ENCODE measurements around the gene GINS1. TPM values are rescaled to one million over a fixed set of nuclear protein-coding genes. Genes with fewer than 3 reads are reported as not detected.

Gene GINS1
- total RNA-seq, 1 experiment from 2014 or later, result 36.0 TPM

DNA sequence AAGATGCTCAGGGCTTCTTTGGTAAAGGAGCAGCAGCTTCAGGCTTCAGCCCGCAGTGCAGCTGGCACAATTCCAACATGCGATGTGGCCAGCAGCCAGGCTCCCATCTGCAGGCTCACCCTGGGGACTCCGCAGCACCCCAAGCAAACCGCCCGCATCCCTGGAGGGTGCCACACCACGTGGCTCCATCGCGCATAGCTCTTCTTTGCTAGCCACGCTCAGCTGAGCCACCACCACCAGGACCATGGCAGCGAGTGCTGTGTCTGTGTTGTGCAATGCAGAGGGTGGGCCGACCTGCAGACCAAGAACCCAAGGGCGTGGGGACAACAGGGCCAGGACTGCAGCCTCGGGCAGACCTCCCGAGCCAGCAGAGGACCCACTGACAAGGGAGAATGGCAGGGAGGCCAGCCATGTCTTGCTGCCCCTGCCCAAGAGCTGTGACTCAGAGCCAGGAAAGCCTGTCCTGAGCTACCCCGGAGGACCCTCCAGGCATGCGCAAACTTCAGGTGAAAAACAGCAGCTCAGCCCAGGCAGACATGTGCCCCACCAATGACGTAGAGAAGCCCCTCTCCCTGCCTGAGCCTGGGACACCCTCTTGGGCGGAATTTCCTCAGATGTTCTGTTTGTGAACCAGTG is 87.8 kb downstream of the GINS1 start:
- ATAC-seq (no peak), DNase-seq (ENCODE audit: low read depth, low spot score) (no peak)
- no TSS peak for BruUV-seq (replicated peaks)
- TF ChIP-seq SIN3A (IDR thresholded peaks at IDR 0.05; ENCODE audit: borderline replicate concordance, insufficient read depth, low read depth, low read length), result no peak
- TF ChIP-seq, protein P1, sequence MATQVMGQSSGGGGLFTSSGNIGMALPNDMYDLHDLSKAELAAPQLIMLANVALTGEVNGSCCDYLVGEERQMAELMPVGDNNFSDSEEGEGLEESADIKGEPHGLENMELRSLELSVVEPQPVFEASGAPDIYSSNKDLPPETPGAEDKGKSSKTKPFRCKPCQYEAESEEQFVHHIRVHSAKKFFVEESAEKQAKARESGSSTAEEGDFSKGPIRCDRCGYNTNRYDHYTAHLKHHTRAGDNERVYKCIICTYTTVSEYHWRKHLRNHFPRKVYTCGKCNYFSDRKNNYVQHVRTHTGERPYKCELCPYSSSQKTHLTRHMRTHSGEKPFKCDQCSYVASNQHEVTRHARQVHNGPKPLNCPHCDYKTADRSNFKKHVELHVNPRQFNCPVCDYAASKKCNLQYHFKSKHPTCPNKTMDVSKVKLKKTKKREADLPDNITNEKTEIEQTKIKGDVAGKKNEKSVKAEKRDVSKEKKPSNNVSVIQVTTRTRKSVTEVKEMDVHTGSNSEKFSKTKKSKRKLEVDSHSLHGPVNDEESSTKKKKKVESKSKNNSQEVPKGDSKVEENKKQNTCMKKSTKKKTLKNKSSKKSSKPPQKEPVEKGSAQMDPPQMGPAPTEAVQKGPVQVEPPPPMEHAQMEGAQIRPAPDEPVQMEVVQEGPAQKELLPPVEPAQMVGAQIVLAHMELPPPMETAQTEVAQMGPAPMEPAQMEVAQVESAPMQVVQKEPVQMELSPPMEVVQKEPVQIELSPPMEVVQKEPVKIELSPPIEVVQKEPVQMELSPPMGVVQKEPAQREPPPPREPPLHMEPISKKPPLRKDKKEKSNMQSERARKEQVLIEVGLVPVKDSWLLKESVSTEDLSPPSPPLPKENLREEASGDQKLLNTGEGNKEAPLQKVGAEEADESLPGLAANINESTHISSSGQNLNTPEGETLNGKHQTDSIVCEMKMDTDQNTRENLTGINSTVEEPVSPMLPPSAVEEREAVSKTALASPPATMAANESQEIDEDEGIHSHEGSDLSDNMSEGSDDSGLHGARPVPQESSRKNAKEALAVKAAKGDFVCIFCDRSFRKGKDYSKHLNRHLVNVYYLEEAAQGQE (IDR thresholded peaks at IDR 0.05; ENCODE audit: insufficient read depth in 1 of 2, low read depth in 2 of 2, low read length in 1 of 2), result no peak
- TF ChIP-seq, protein P2, sequence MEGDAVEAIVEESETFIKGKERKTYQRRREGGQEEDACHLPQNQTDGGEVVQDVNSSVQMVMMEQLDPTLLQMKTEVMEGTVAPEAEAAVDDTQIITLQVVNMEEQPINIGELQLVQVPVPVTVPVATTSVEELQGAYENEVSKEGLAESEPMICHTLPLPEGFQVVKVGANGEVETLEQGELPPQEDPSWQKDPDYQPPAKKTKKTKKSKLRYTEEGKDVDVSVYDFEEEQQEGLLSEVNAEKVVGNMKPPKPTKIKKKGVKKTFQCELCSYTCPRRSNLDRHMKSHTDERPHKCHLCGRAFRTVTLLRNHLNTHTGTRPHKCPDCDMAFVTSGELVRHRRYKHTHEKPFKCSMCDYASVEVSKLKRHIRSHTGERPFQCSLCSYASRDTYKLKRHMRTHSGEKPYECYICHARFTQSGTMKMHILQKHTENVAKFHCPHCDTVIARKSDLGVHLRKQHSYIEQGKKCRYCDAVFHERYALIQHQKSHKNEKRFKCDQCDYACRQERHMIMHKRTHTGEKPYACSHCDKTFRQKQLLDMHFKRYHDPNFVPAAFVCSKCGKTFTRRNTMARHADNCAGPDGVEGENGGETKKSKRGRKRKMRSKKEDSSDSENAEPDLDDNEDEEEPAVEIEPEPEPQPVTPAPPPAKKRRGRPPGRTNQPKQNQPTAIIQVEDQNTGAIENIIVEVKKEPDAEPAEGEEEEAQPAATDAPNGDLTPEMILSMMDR (IDR thresholded peaks at IDR 0.05), result no peak
- no peak for TF ChIP-seq POLR2AphosphoS5 (IDR thresholded peaks at IDR 0.05; ENCODE audit: low read depth, low read length)
- no peak for TF ChIP-seq TCF7L2 (IDR thresholded peaks at IDR 0.05; ENCODE audit: low read depth, low read length)
- Histone ChIP-seq H3K27me3 (ENCODE audit: control insufficient read depth, insufficient read depth, low read length) (no peaks in the 10 kb centered on the region), H3K4me1 (ENCODE audit: control insufficient read depth, insufficient read depth, low read length) (peaks cover 7% of the 10 kb centered on the region), H3K4me3 (ENCODE audit: low read depth in 2 of 2, low read length in 2 of 2) (no peak overlapping the region), H3K36me3 (ENCODE audit: control insufficient read depth, insufficient read depth, low read length) (no peaks in the 10 kb centered on the region), H3K9me3 (ENCODE audit: control insufficient read depth, insufficient read depth, low read depth, low read length) (no peaks in the 10 kb centered on the region), H3K27ac (ENCODE audit: low read length) (no peak overlapping the region)
- in situ Hi-C loops (cut with HindIII; ENCODE audit: low pct_unique_long_range_greater_than_20kb, low sequenced_read_pairs) (no loop called here), intact Hi-C loops (cut with micrococcal nuclease; ENCODE audit: unreplicated experiment) (no loop called here)
- POLR2A ChIA-PET, result no interaction called here
- CTCF ChIA-PET, result no interaction called here

DNA sequence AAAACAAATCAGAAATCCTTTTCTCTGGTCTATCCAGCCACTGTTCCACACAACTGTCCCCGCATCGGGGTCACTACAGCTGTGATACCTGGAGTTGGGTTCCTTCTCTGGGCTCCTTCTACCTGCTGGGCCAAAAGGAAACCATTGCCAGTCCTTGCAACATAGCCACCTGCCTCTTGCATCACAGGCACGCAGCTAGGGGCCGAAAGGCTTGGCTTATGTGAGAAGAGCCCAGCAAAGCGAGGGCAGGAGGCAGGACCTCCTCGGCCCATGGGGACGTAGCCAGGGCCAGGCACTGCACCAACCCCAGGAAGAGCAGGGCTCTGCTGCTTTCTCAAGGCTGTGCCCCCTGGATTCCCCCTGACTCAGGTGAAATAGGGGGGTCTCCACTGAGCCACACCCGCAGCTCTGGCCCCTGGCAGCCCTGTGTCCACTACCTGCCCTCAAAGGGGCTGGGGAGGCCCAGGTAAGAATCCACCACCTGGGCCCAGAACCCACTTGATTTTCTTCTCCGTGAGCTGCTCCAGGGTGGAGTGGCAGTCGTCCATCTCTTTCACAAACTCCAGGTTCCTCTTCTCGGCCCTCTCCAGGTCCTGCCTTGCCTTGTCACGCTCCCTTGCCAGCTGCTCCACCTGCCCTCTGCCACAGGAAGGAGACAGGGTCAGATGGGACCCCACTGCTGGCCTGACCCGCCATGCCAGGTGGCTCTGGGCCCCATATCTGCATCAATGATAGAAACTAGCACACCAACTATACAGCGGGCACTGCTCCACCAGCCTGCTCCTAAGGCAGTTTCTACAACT is 88.9 kb downstream of the GINS1 start:
- no peak overlapping the region for H3K27ac ChIP-seq (ENCODE audit: low read length)
- no TSS peak for BruUV-seq (replicated peaks)
- ChIA-PET CTCF (no interaction called here), POLR2A (no interaction called here)
- H3K27me3 ChIP-seq (ENCODE audit: control insufficient read depth, insufficient read depth, low read length), result no peaks in the 10 kb centered on the region
- no peaks in the 10 kb centered on the region for H3K36me3 ChIP-seq (ENCODE audit: control insufficient read depth, insufficient read depth, low read length)
- no peak for DNase-seq (ENCODE audit: low read depth, low spot score)
- H3K4me3 ChIP-seq (ENCODE audit: low read depth in 2 of 2, low read length in 2 of 2), result no peak overlapping the region
- TF ChIP-seq POLR2AphosphoS5 (IDR thresholded peaks at IDR 0.05; ENCODE audit: low read depth, low read length) (no peak), SIN3A (IDR thresholded peaks at IDR 0.05; ENCODE audit: borderline replicate concordance, insufficient read depth, low read depth, low read length) (no peak), TCF7L2 (IDR thresholded peaks at IDR 0.05; ENCODE audit: low read depth, low read length) (no peak)
- TF ChIP-seq, protein P1 (IDR thresholded peaks at IDR 0.05; ENCODE audit: insufficient read depth in 1 of 2, low read depth in 2 of 2, low read length in 1 of 2), result no peak
- TF ChIP-seq, protein P2 (IDR thresholded peaks at IDR 0.05), result no peak
- intact Hi-C loops (cut with micrococcal nuclease; ENCODE audit: unreplicated experiment) (no loop called here), in situ Hi-C loops (cut with HindIII; ENCODE audit: low pct_unique_long_range_greater_than_20kb, low sequenced_read_pairs) (no loop called here)
- ATAC-seq, result no peak; the same call in 1 of the 2 replicates
- no peaks in the 10 kb centered on the region for H3K9me3 ChIP-seq (ENCODE audit: control insufficient read depth, insufficient read depth, low read depth, low read length)
- H3K4me1 ChIP-seq (ENCODE audit: control insufficient read depth, insufficient read depth, low read length), result peaks cover 7% of the 10 kb centered on the region

Measured in Panc1 (cell line).